Erythroblast (primary cell): Measurements from ENCODE around the gene CHMP2A.

Experiments used
- GATA1 ChIP-seq: IDR thresholded peaks from 2 replicates; pipeline ENCODE4 v1.6.1; 2011; ENCODE audit warnings: low read depth, mild to moderate bottlenecking, control low read depth, low read length, moderate library complexity
- POLR2A ChIP-seq: IDR thresholded peaks from 2 replicates; pipeline ENCODE4 v1.6.1; 2011; ENCODE audit warnings: mild to moderate bottlenecking, low read length

- no peak for TF ChIP-seq POLR2A
- TF ChIP-seq GATA1: no peak
Observed at GRCh38 chr19:58515259-58515658, 39.6 kb downstream of the CHMP2A start.
